ENCODE data around the gene ARHGEF16.

DNA sequence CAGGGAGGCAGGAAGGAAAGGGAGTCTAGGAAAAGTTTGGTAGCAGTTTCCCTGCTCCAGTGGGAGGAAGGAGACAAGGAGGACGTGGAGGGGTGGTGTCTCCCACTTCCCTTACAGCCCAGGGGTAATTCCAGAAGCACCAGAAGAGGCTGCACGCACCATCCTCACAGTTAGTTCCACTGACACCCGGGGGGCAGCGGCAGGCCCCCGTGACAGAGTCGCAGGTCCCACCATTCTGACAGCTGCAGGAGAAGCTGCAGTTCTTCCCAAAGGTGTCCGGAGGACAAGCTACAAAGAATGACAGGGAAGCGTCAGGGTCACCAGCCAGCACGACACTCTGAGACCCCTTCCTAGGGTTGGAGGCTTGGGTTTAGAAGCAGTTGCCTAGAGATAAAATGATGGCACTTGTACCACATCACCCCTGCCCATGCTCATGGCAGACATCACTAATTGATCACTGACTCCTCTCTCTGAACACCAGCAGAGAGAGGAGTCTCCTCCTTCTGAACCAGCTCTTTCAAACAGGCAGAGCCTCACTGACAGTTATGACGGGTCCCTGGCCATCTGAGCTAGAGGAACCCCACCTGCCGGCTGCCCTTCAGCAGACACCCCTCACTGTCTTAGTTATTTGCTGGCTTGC lies 53.3 kb downstream of the ARHGEF16 start:
- TF ChIP-seq, protein P1, sequence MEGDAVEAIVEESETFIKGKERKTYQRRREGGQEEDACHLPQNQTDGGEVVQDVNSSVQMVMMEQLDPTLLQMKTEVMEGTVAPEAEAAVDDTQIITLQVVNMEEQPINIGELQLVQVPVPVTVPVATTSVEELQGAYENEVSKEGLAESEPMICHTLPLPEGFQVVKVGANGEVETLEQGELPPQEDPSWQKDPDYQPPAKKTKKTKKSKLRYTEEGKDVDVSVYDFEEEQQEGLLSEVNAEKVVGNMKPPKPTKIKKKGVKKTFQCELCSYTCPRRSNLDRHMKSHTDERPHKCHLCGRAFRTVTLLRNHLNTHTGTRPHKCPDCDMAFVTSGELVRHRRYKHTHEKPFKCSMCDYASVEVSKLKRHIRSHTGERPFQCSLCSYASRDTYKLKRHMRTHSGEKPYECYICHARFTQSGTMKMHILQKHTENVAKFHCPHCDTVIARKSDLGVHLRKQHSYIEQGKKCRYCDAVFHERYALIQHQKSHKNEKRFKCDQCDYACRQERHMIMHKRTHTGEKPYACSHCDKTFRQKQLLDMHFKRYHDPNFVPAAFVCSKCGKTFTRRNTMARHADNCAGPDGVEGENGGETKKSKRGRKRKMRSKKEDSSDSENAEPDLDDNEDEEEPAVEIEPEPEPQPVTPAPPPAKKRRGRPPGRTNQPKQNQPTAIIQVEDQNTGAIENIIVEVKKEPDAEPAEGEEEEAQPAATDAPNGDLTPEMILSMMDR (IDR thresholded peaks at IDR 0.05): no peak
- TF ChIP-seq EZH2phosphoT487 (IDR thresholded peaks at IDR 0.05): no peak
